Suprapubic skin (tissue), 4 donors: ENCODE data around the gene CPNE5.

Experiments used
- CTCF ChIP-seq, 2 donors: fragments of 200-600 bp in 1 of 2; fragments of 450-650 bp in 1 of 2; sonication (generic) in 1 of 2; IDR thresholded peaks; one replicate each; pipeline ENCODE4 v1.5.1; 2016 to 2019; ENCODE audit warnings: antibody characterized with exemption in 2 of 2, mild to moderate bottlenecking in 1 of 2, moderate library complexity in 1 of 2
- EP300 ChIP-seq: sonication (generic); formaldehyde crosslinking; IDR thresholded peaks from one replicate; pipeline ENCODE4 v1.6.1; 2017; ENCODE audit warnings: antibody characterized with exemption
- POLR2A ChIP-seq, 2 donors: fragments of 450-650 bp; IDR thresholded peaks; one replicate each; pipeline ENCODE4 v1.6.1; 2017; ENCODE audit warnings: antibody characterized with exemption in 2 of 2, mild to moderate bottlenecking in 2 of 2, moderate library complexity in 2 of 2
- POLR2AphosphoS5 ChIP-seq, 3 donors: sonication (generic); formaldehyde crosslinking; IDR thresholded peaks; one replicate each; pipeline ENCODE4 v1.6.1; 2017; ENCODE audit warnings: antibody characterized with exemption in 3 of 3

- TF ChIP-seq CTCF (IDR thresholded peaks at IDR 0.05) (no peak), POLR2A (IDR thresholded peaks at IDR 0.05) (no peak), EP300 (no peak), POLR2AphosphoS5 (IDR thresholded peaks at IDR 0.05) (no peak)
Measured at GRCh38 chr6:36807143-36807542, 32.1 kb downstream of the CPNE5 start.
